CD4-positive, alpha-beta T cell (primary cell): ENCODE data around the gene LRRC46. TPM values are rescaled to one million over a fixed set of nuclear protein-coding genes. Genes with fewer than 3 reads are reported as not detected.

Source experiments
- ATAC-seq: fragments of 200-7000 bp; cut with Tn5 transposase; one replicate; pipeline ENCODE4 v1.10.0; 2022; ENCODE audit warnings: mild to moderate bottlenecking; ENCODE audit not compliant: poor library complexity
- CTCF ChIA-PET: fragments of 350-600 bp; sonication (Branson Sonifier 250); formaldehyde crosslinking; loops from one replicate; lab custom pipeline; 2021; ENCODE audit warnings: antibody characterized with exemption, inconsistent platforms; lab: Charles Lee
- POLR2A ChIA-PET: fragments of 350-600 bp; sonication (Branson Sonifier 250); formaldehyde crosslinking; loops from one replicate; lab custom pipeline; 2021; ENCODE audit warnings: antibody characterized with exemption, inconsistent platforms; lab: Charles Lee
- DNase-seq, 14 experiments: peaks; one replicate each; pipeline ENCODE4 v3.0.0-alpha.2; 2013 to 2020; ENCODE audit warnings: mixed read lengths in 2 of 14
- H3K27ac ChIP-seq, 2 donors: one replicate each; pipeline versions ENCODE4 v1.5.1 to v1.7.0; 2013; ENCODE audit warnings: low read length in 2 of 2, low read depth in 1 of 2, mild to moderate bottlenecking in 1 of 2
- H3K27me3 ChIP-seq, 2 experiments: 1 replicate in 1 of 2; 2 replicates in 1 of 2; pipeline versions ENCODE4 v1.6.1 to v1.7.0; 2013; ENCODE audit warnings: low read length in 2 of 2, control low read depth in 1 of 2, mild to moderate bottlenecking in 1 of 2, moderate library complexity in 1 of 2; ENCODE audit not compliant: insufficient read depth in 2 of 2, control insufficient read depth in 1 of 2
- H3K36me3 ChIP-seq: one replicate; pipeline ENCODE4 v1.6.1; 2013; ENCODE audit warnings: low read length, control low read depth; ENCODE audit not compliant: insufficient read depth
- H3K4me1 ChIP-seq: one replicate; pipeline ENCODE4 v1.6.1; 2013; ENCODE audit warnings: low read length, control low read depth; ENCODE audit not compliant: insufficient read depth
- H3K4me3 ChIP-seq: one replicate; pipeline ENCODE4 v1.5.1; 2013; ENCODE audit warnings: mild to moderate bottlenecking, low read length, moderate library complexity
- H3K9me3 ChIP-seq, 2 experiments: 1 replicate in 1 of 2; 2 replicates in 1 of 2; pipeline versions ENCODE4 v1.6.1 to v1.7.0; 2013; ENCODE audit warnings: low read length in 2 of 2, mild to moderate bottlenecking in 2 of 2, control low read depth in 1 of 2, moderate library complexity in 1 of 2; ENCODE audit not compliant: control insufficient read depth in 1 of 2, insufficient read depth in 1 of 2
- H3K27ac Mint-ChIP-seq: one replicate; pipeline ENCODE4 v1.8.0; 2020; ENCODE audit warnings: mixed read lengths
- H3K27me3 Mint-ChIP-seq: one replicate; pipeline ENCODE4 v1.8.0; 2021; ENCODE audit warnings: mixed read lengths
- H3K36me3 Mint-ChIP-seq: one replicate; pipeline ENCODE4 v1.8.0; 2021; ENCODE audit warnings: low read depth, mixed read lengths
- H3K4me1 Mint-ChIP-seq: one replicate; pipeline ENCODE4 v1.8.0; 2021; ENCODE audit warnings: low read depth, mixed read lengths
- H3K4me3 Mint-ChIP-seq: one replicate; pipeline ENCODE4 v1.8.0; 2020; ENCODE audit warnings: mild to moderate bottlenecking, mixed read lengths
- H3K9me3 Mint-ChIP-seq: one replicate; pipeline ENCODE4 v1.8.0; 2020; ENCODE audit warnings: mixed read lengths
- intact Hi-C, 2 experiments: fragments of 100-400 bp; cut with DNase I in 1 of 2; cut with micrococcal nuclease in 1 of 2; formaldehyde crosslinking; loops; one replicate each; pipeline versions ENCODE4 v1.15.1 to v1.9.0; 2023 to 2025; cut with DNase I, micrococcal nuclease
- total RNA-seq, 174 experiments: library from RNA in 2 of 174; stranded (reverse) in 2 of 174; gene quantifications; one replicate each; pipeline ENCODE4 v1.2.3 and lab custom pipeline; 2021 to 2026
- TF ChIP-seq, protein P1 (sequence below): fragments of 200-600 bp; IDR thresholded peaks from one replicate; pipeline ENCODE4 v1.8.0; 2022; ENCODE audit warnings: antibody characterized with exemption, mild to moderate bottlenecking

LRRC46 gene
- total RNA-seq, 2 experiments from 2014 or later = 0.42 to 0.85 TPM

DNA sequence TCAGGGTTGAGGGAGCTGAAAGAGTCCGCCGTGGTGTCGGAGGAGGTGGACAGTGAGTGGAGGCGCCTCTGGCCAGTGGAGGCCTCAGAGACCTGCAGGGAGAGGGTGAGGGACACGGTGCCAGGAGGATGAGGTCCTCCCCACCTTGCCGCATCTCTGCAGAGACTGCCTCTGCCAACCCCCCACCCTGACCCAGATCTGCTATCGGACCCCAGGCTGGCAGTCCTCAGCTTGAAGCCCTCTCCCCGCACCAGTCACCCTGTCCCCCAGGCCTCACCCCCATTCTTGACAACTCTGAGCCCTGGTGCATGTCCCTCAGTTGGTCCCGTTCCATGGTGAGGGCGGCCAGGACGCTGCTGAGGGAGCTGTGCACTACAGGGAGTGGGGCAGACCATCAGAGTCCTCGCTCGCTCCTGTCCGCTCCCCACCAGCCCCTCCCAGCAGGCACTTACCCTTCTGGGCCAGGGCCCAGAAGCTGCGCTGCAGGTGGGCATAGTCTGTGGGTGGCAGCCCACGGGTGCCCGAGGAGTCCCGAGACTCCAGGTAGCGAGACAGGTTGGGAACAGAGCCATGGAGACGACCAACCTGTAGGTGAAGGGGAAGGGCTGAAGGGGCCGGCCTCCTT, 15.2 kb upstream of the LRRC46 start:
- H3K27ac Mint-ChIP-seq = no peak overlapping the region
- CTCF ChIA-PET = no interaction called here

DNA sequence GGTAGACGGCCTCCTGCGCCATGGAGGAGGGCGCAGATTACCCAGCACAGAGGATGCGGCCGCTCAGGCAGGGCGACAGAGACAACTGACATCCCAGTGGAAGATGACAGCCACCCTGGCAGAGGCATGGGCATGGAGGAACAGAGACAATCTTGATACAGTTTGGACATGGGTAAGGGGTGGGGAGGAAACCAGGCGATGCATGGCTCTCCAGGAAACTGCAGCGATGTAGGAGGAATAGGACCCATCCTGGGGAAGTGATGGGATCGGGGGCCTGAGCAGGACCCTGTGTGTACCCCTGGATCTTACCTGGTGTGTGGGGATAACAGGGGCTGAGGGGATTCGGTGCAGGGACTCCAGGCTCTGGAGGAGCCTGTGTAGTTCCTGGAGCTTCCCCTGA, 14.5 kb upstream of the LRRC46 start:
- intact Hi-C loops = no loop called here
- Histone ChIP-seq H3K4me3 (no peak overlapping the region), H3K27me3 (no peaks in the 10 kb centered on the region), H3K27ac (no peak overlapping the region), H3K4me1 (peaks cover 21% of the 10 kb centered on the region), H3K36me3 (peaks cover 75% of the 10 kb centered on the region), H3K9me3 (no peaks in the 10 kb centered on the region)
- POLR2A ChIA-PET = no interaction called here
- H3K4me1 Mint-ChIP-seq = peaks cover 18% of the 10 kb centered on the region
- peaks cover 82% of the 10 kb centered on the region for H3K36me3 Mint-ChIP-seq
- TF ChIP-seq, protein P1, sequence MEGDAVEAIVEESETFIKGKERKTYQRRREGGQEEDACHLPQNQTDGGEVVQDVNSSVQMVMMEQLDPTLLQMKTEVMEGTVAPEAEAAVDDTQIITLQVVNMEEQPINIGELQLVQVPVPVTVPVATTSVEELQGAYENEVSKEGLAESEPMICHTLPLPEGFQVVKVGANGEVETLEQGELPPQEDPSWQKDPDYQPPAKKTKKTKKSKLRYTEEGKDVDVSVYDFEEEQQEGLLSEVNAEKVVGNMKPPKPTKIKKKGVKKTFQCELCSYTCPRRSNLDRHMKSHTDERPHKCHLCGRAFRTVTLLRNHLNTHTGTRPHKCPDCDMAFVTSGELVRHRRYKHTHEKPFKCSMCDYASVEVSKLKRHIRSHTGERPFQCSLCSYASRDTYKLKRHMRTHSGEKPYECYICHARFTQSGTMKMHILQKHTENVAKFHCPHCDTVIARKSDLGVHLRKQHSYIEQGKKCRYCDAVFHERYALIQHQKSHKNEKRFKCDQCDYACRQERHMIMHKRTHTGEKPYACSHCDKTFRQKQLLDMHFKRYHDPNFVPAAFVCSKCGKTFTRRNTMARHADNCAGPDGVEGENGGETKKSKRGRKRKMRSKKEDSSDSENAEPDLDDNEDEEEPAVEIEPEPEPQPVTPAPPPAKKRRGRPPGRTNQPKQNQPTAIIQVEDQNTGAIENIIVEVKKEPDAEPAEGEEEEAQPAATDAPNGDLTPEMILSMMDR = no peak
- H3K27ac Mint-ChIP-seq = no peak overlapping the region
- H3K27me3 Mint-ChIP-seq = no peaks in the 10 kb centered on the region
- DNase-seq = no peak
- CTCF ChIA-PET = no interaction called here
- H3K9me3 Mint-ChIP-seq = no peaks in the 10 kb centered on the region
- ATAC-seq = no peak
- no peak overlapping the region for H3K4me3 Mint-ChIP-seq

More for the DNA sequence above, 15.2 kb upstream of the LRRC46 start:
- Mint-ChIP-seq H3K4me3 (no peak overlapping the region), H3K4me1 (peaks cover 11% of the 10 kb centered on the region), H3K27me3 (no peaks in the 10 kb centered on the region), H3K9me3 (no peaks in the 10 kb centered on the region), H3K36me3 (peaks cover 82% of the 10 kb centered on the region)
- Histone ChIP-seq H3K4me3 (no peak overlapping the region), H3K9me3 (no peaks in the 10 kb centered on the region), H3K27me3 (no peaks in the 10 kb centered on the region), H3K36me3 (peaks cover 79% of the 10 kb centered on the region), H3K27ac (no peak overlapping the region), H3K4me1 (peaks cover 14% of the 10 kb centered on the region)
- DNase-seq (no peak), ATAC-seq (no peak)
- TF ChIP-seq, protein P1 = no peak
- intact Hi-C loops = no loop called here
- POLR2A ChIA-PET = no interaction called here

DNA sequence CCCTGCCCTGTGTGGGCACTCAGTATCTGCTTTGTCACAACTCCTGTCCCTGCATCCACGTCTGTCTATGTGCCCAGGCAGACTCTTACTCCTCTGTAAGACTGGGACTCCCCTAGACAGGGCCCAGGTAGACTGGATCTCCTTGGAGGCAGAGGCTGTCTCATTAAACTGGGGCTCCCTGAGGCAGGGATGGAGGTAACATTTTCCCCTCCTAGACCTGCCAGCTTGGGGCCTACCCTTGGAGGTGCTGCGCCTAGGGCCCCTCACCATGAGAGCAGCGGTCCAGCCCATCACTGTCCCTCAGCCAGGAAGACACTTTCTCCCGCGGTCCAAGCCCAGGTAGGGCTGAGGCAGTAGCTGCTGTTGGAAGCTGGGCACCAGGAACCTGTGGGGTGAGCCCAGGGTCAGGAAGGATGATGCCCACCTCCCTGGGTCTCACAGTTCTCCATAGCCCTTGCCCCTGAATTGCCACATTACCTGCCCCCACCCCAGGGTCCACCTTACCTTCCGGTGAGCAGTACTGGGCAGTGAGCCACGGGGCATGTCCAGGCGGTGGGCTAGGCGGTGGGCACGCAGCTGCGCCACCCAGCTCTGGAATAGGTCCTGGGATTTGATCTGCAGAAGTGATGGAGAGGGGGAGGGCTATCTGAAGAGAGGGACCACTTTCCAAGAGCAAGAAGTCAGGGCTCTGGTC, 13.3 kb upstream of the LRRC46 start:
- no peak overlapping the region for H3K27ac Mint-ChIP-seq
- no peaks in the 10 kb centered on the region for H3K9me3 Mint-ChIP-seq
- intact Hi-C loops = no loop called here
- CTCF ChIA-PET = no interaction called here
- H3K4me3 Mint-ChIP-seq = no peak overlapping the region
- peaks cover 76% of the 10 kb centered on the region for H3K36me3 Mint-ChIP-seq
- TF ChIP-seq, protein P1 = no peak
- no peaks in the 10 kb centered on the region for H3K27me3 Mint-ChIP-seq
- Histone ChIP-seq H3K4me3 (no peak overlapping the region), H3K4me1 (peaks cover 32% of the 10 kb centered on the region), H3K36me3 (peaks cover 69% of the 10 kb centered on the region), H3K27me3 (no peaks in the 10 kb centered on the region), H3K9me3 (no peaks in the 10 kb centered on the region), H3K27ac (no peak overlapping the region)
- ATAC-seq (no peak), DNase-seq (no peak)
- H3K4me1 Mint-ChIP-seq = peaks cover 25% of the 10 kb centered on the region
- POLR2A ChIA-PET = no interaction called here
